HCT116 (cell line): ENCODE measurements around the gene DTNBP1.

Experiments
- CTCF ChIP-seq, 3 experiments: fragments of 200-600 bp in 1 of 3; sonication (generic) in 1 of 3; IDR thresholded peaks in 2 of 3; conservative IDR thresholded peaks in 1 of 3; 2 replicates each; pipeline ENCODE4 v1.5.1; 2012 to 2017; ENCODE audit warnings: low read depth in 2 of 3, low read length in 2 of 3, antibody characterized with exemption in 1 of 3, borderline replicate concordance in 1 of 3, control low read depth in 1 of 3, mild to moderate bottlenecking in 1 of 3, mixed read lengths in 1 of 3, mixed run types in 1 of 3, moderate library complexity in 1 of 3; ENCODE audit not compliant: insufficient read depth in 1 of 3
- EZH2phosphoT487 ChIP-seq: fragments of 200-600 bp; IDR thresholded peaks from 2 replicates; pipeline ENCODE4 v1.6.1; 2018; ENCODE audit warnings: antibody characterized with exemption, borderline replicate concordance
- RAD21 ChIP-seq: IDR thresholded peaks from 2 replicates; pipeline ENCODE4 v1.6.1; 2012; ENCODE audit warnings: low read depth, mild to moderate bottlenecking
- YY1 ChIP-seq: IDR thresholded peaks from 2 replicates; pipeline ENCODE4 v1.6.1; 2011; ENCODE audit warnings: low read length, low read depth, moderate library complexity, mild to moderate bottlenecking; ENCODE audit not compliant: insufficient replicate concordance; ENCODE audit errors: extremely low read depth

DNA sequence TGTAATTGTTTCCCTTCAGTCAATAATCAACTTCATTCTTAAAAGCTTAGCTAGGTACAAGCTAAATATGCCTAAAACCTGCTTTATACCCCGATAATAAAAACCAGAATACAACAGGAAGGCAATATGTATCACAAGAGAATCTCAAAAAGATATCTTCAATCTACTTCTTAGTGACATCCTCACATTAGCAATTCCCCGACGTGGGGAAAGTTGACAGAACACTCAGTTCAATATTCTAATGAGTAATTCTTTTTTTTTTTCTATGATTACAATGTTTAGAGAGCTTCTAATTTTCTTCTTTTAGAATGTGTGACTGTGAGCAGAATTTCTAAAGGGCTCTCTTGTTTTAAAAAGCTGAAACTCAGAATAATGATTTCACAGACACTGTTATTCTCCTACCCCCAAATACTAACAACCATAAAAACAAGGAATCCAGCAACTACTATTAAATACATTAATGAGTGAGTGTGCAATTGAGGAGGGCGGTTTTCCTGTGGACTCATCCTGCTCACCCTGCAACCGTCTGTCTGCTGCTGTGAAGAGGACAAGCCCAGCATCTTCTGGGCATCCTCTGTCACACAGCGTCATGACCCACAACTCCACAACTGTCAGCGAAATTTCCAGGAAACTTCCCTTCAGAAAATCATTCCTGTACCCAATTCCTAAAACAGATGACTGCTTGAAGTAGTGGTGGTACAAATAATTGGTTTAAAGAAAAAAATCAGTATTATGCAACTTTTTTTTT is 68.1 kb downstream of the DTNBP1 start:
- TF ChIP-seq EZH2phosphoT487 (no peak), CTCF (IDR thresholded peaks at IDR 0.05 in 2 of 3, conservative IDR thresholded peaks at IDR 0.05 in 1 of 3; ENCODE audit: borderline replicate concordance in 1 of 3, insufficient read depth in 1 of 3, low read depth in 2 of 3, low read length in 2 of 3) (no peak), YY1 (no peak), RAD21 (no peak)
